K562 (cell line): Measurements from ENCODE around the gene MOSPD3. TPM values are rescaled to one million over a fixed set of nuclear protein-coding genes. Genes with fewer than 3 reads are reported as not detected.

Experiments
- BHLHE40 ChIP-seq: IDR thresholded peaks from 2 replicates; pipeline ENCODE4 v1.6.1; 2011; ENCODE audit warnings: low read length, improper control_type of control experiment
- ETV1 ChIP-seq: fragments of 450-650 bp; conservative IDR thresholded peaks from 2 replicates; pipeline ENCODE4 v1.6.1; 2016; ENCODE audit warnings: missing genetic modification characterization, control low read depth, low read depth, missing compliant biosample characterization
- HNRNPLL ChIP-seq: fragments of 200-400 bp; formaldehyde crosslinking; IDR thresholded peaks from 2 replicates; pipeline ENCODE4 v1.6.1; 2017; ENCODE audit warnings: low read length, low read depth, mild to moderate bottlenecking; ENCODE audit not compliant: poor library complexity, severe bottlenecking
- MNT ChIP-seq, 2 experiments: fragments of 450-650 bp; conservative IDR thresholded peaks; 2 replicates each; pipeline ENCODE4 v1.6.1; 2017; ENCODE audit warnings: mild to moderate bottlenecking in 2 of 2, moderate library complexity in 2 of 2
- MYNN ChIP-seq, 2 experiments: sonication (generic); formaldehyde crosslinking in 1 of 2; IDR thresholded peaks; 2 replicates each; pipeline versions ENCODE4 v1.5.0 to v1.6.1; 2016 to 2020; ENCODE audit warnings: antibody characterized with exemption in 1 of 2, missing genetic modification reagents in 1 of 2
- NBN ChIP-seq: fragments of 450-650 bp; IDR thresholded peaks from 2 replicates; pipeline ENCODE4 v1.6.1; 2016; ENCODE audit warnings: low read depth, mild to moderate bottlenecking
- NFXL1 ChIP-seq: fragments of 450-650 bp; formaldehyde crosslinking; IDR thresholded peaks from 2 replicates; pipeline ENCODE4 v1.4.0; 2021; ENCODE audit warnings: mild to moderate bottlenecking
- RAD21 ChIP-seq, 2 experiments: fragments of 250-450 bp in 1 of 2; fragments of 450-650 bp in 1 of 2; sonication (Bioruptor Pico) in 1 of 2; formaldehyde crosslinking in 1 of 2; IDR thresholded peaks in 1 of 2; conservative IDR thresholded peaks in 1 of 2; 2 replicates each; pipeline versions ENCODE4 v1.4.0 to v1.8.0; 2020 to 2022; ENCODE audit warnings: mild to moderate bottlenecking in 2 of 2, moderate library complexity in 1 of 2
- SRSF9 ChIP-seq: fragments of 200-400 bp; formaldehyde crosslinking; IDR thresholded peaks from 2 replicates; pipeline ENCODE4 v1.6.1; 2017; ENCODE audit warnings: low read depth, low read length, borderline replicate concordance
- TGIF2 ChIP-seq: sonication (generic); formaldehyde crosslinking; IDR thresholded peaks from 2 replicates; pipeline ENCODE4 v1.8.1; 2022; ENCODE audit warnings: mild to moderate bottlenecking, missing genetic modification reagents, moderate library complexity
- ZBED1 ChIP-seq: IDR thresholded peaks from 2 replicates; pipeline ENCODE4 v1.6.1; 2014
- ZBTB11 ChIP-seq, 3 experiments: fragments of 200-800 bp in 1 of 3; fragments of 250-450 bp in 1 of 3; fragments of 450-650 bp in 1 of 3; sonication (Bioruptor Pico) in 1 of 3; sonication (Bioruptor generic) in 1 of 3; formaldehyde crosslinking in 1 of 3; IDR thresholded peaks; 2 replicates each; pipeline versions ENCODE4 v1.6.1 to v1.8.0; 2016 to 2022; ENCODE audit warnings: mild to moderate bottlenecking in 2 of 3, missing genetic modification characterization in 2 of 3, missing compliant biosample characterization in 1 of 3, moderate library complexity in 1 of 3
- ZFP1 ChIP-seq: fragments of 450-650 bp; formaldehyde crosslinking; IDR thresholded peaks from 2 replicates; pipeline ENCODE4 v1.4.0; 2020; ENCODE audit warnings: mild to moderate bottlenecking, mixed read lengths
- ZFP36 ChIP-seq: fragments of 150-350 bp; IDR thresholded peaks from 2 replicates; pipeline ENCODE4 v1.6.1; 2018; ENCODE audit warnings: low read length, low read depth; ENCODE audit not compliant: partially characterized antibody
- ZNF282 ChIP-seq: sonication (generic); formaldehyde crosslinking; IDR thresholded peaks from 2 replicates; pipeline ENCODE4 v1.8.1; 2023; ENCODE audit warnings: missing genetic modification reagents
- ZNF592 ChIP-seq: fragments of 450-650 bp; IDR thresholded peaks from 2 replicates; pipeline ENCODE4 v1.6.1; 2017; ENCODE audit warnings: antibody characterized with exemption, mild to moderate bottlenecking
- ZNF778 ChIP-seq: fragments of 450-650 bp; formaldehyde crosslinking; IDR thresholded peaks from 2 replicates; pipeline ENCODE4 v1.4.0; 2020; ENCODE audit warnings: mild to moderate bottlenecking, moderate library complexity
- polyA plus RNA-seq, 8 experiments: library from polyadenylated mRNA; depleted of rRNA in 4 of 8; stranded (reverse) in 5 of 8; unstranded in 3 of 8; fragments of >200 nt; fragmentation: Nextera tagmentation in 2 of 8; fragmentation: Illumina TruSeq in 1 of 8; extraction: Ambion mirVana in 2 of 8; extraction: Trizol in 1 of 8; gene quantifications; 2 replicates each; pipeline versions ENCODE4 v1.2.1 to v1.2.3, GENCODE V29; 2011 to 2014; ENCODE audit warnings: inconsistent platforms in 1 of 8, missing spikeins in 1 of 8
- total RNA-seq, 7 experiments: library from RNA; depleted of rRNA in 6 of 7; stranded (reverse); fragments of >200 nt in 6 of 7; fragmentation: Illumina TruSeq in 2 of 7; extraction: Trizol in 2 of 7; gene quantifications; 2 replicates each; pipeline versions ENCODE4 v1.2.1 to v1.2.3, GENCODE V29; 2011 to 2021; ENCODE audit warnings: low replicate concordance in 1 of 7

Gene MOSPD3
- total and polyA plus RNA-seq, 9 of the 15 experiments (the other 6 are each of a cell fraction or from before 2014, with no cell fraction given) = 1.4 to 32.1 (median 7.3) TPM

GRCh38 chr7:100612730-100613390, 520 bp downstream of the MOSPD3 start (continued):
- TF ChIP-seq NBN (no peak), ZNF778 (CRISPR knock-in tag) (no peak), ZBTB11 (CRISPR knock-in tag; IDR thresholded peaks at IDR 0.05) (no peak), ZNF592 (no peak), SRSF9 (no peak), ZNF282 (CRISPR knock-in tag) (no peak), ZFP36 (no peak), MNT (conservative IDR thresholded peaks at IDR 0.05) (peak; percentile 14 to 39; a peak in 2 of 4 replicates), RAD21 (CRISPR knock-in tag; conservative IDR thresholded peaks at IDR 0.05 in 1 of 2, IDR thresholded peaks at IDR 0.05 in 1 of 2) (peak; percentile 42 to 50), ZFP1 (CRISPR knock-in tag) (no peak), TGIF2 (CRISPR knock-in tag) (peak; percentile 70; the same call in 1 of the 2 replicates), BHLHE40 (0 out of 2 replicates have a peak, but pooled peaks have one; percentile 4), ZBED1 (no peak), ETV1 (tag) (no peak), NFXL1 (no peak), HNRNPLL (no peak), MYNN (IDR thresholded peaks at IDR 0.05) (no peak), MYNN (CRISPR knock-in tag; IDR thresholded peaks at IDR 0.05) (no peak)
